WI38 (cell line): ENCODE measurements around the gene ANGPTL8.

ENCODE experiments used
- H3K4me3 ChIP-seq: 2 replicates; pipeline ENCODE4 v1.5.1; 2011; ENCODE audit warnings: low read depth, mild to moderate bottlenecking, control low read depth, low read length
- CTCF ChIP-seq: IDR thresholded peaks from 2 replicates; pipeline ENCODE4 v1.5.1; 2012; ENCODE audit warnings: low read depth, mild to moderate bottlenecking, control low read depth, low read length

Gene ANGPTL8

GRCh38 chr19:11194656-11195558, 44.5 kb upstream of the ANGPTL8 start:
- no peak for TF ChIP-seq CTCF
- peak overlapping the region; percentile 53 for H3K4me3 ChIP-seq

GRCh38 chr19:11195681-11196080, 43.7 kb upstream of the ANGPTL8 start:
- TF ChIP-seq CTCF = no peak
- H3K4me3 ChIP-seq = peak overlapping the region; percentile 88

GRCh38 chr19:11196406-11197287, 42.8 kb upstream of the ANGPTL8 start:
- no peak for TF ChIP-seq CTCF
- peak overlapping the region; percentile 88 for H3K4me3 ChIP-seq

GRCh38 chr19:11197291-11198174, 41.9 kb upstream of the ANGPTL8 start, which contains the start of gene KANK2:
KANK2 (minus strand) TSS chr19:11197545; CDS start chr19:11194511, 3,034 bp downstream.
- no peak for TF ChIP-seq CTCF

GRCh38 chr19:11198175-11198534, 41.3 kb upstream of the ANGPTL8 start:
- no peak for TF ChIP-seq CTCF
- peak overlapping the region; percentile 88; the same call in 1 of the 2 replicates for H3K4me3 ChIP-seq

More at GRCh38 chr19:11197291-11198174, 41.9 kb upstream of the ANGPTL8 start, which contains the start of gene KANK2:
- peak within 1 kb of the TSS; percentile 88 for H3K4me3 ChIP-seq

GRCh38 chr19:11198769-11199424, 40.5 kb upstream of the ANGPTL8 start:
- no peak for TF ChIP-seq CTCF
- H3K4me3 ChIP-seq = no peak overlapping the region
